GM23338 (cell line): ENCODE results near the gene DTNB. TPM values are rescaled to one million over a fixed set of nuclear protein-coding genes. Genes with fewer than 3 reads are reported as not detected.

Experiments
- ATAC-seq: fragments of 200-7000 bp; cut with Tn5 transposase; 3 replicates; pipeline ENCODE4 v1.9.1; 2020
- DNase-seq: peaks from one replicate; pipeline ENCODE4 v3.0.0-alpha.2; 2015; ENCODE audit warnings: low spot score
- H2AFZ ChIP-seq: fragments of 200-600 bp; sonication (generic); 2 replicates; pipeline ENCODE4 v1.8.0; 2016; ENCODE audit warnings: antibody characterized with exemption, mild to moderate bottlenecking, moderate library complexity
- H3F3A ChIP-seq: fragments of 200-600 bp; sonication (generic); replicated peaks from 2 replicates; pipeline ENCODE4 v1.8.0; 2017; ENCODE audit warnings: antibody characterized with exemption, mixed run types, low read depth
- H3K27ac ChIP-seq: fragments of 200-600 bp; sonication (generic); 2 replicates; pipeline ENCODE4 v1.6.1; 2016; ENCODE audit warnings: low read depth
- H3K27me3 ChIP-seq: fragments of 200-600 bp; sonication (generic); 2 replicates; pipeline ENCODE4 v1.8.0; 2016; ENCODE audit warnings: mild to moderate bottlenecking, mixed run types, moderate library complexity; ENCODE audit not compliant: insufficient read depth
- H3K36me3 ChIP-seq: fragments of 200-600 bp; sonication (generic); 2 replicates; pipeline ENCODE4 v1.8.0; 2016; ENCODE audit warnings: mild to moderate bottlenecking; ENCODE audit not compliant: insufficient read depth
- H3K4me1 ChIP-seq: fragments of 200-600 bp; sonication (generic); 2 replicates; pipeline ENCODE4 v1.8.0; 2016; ENCODE audit warnings: mild to moderate bottlenecking, moderate library complexity; ENCODE audit not compliant: insufficient read depth
- H3K4me2 ChIP-seq: fragments of 200-600 bp; sonication (generic); 2 replicates; pipeline ENCODE4 v1.7.1; 2017; ENCODE audit warnings: mixed run types
- H3K4me3 ChIP-seq: fragments of 200-600 bp; sonication (generic); 2 replicates; pipeline ENCODE4 v1.6.1; 2016; ENCODE audit warnings: mixed run types
- H3K79me2 ChIP-seq: fragments of 200-600 bp; sonication (generic); replicated peaks from 2 replicates; pipeline ENCODE4 v1.8.0; 2017; ENCODE audit warnings: mild to moderate bottlenecking; ENCODE audit not compliant: insufficient read depth
- H3K9me2 ChIP-seq: fragments of 200-600 bp; sonication (generic); 2 replicates; pipeline ENCODE4 v1.8.0; 2017; ENCODE audit not compliant: insufficient read depth
- H4K20me1 ChIP-seq: fragments of 200-600 bp; sonication (generic); replicated peaks from 2 replicates; pipeline ENCODE4 v1.8.0; 2017; ENCODE audit warnings: mild to moderate bottlenecking; ENCODE audit not compliant: insufficient read depth
- H3K27ac Mint-ChIP-seq: 2 replicates; pipeline ENCODE4 v1.8.0; 2020; ENCODE audit warnings: inconsistent platforms, mild to moderate bottlenecking, moderate library complexity, mixed read lengths
- H3K27me3 Mint-ChIP-seq: 3 replicates; pipeline ENCODE4 v1.8.0; 2022; ENCODE audit warnings: low read depth, mild to moderate bottlenecking, moderate library complexity, mixed read lengths, inconsistent platforms; ENCODE audit not compliant: insufficient read depth, poor library complexity
- H3K36me3 Mint-ChIP-seq: 3 replicates; pipeline ENCODE4 v1.8.0; 2021; ENCODE audit warnings: low read depth, mild to moderate bottlenecking, inconsistent platforms, moderate library complexity, mixed read lengths
- H3K4me1 Mint-ChIP-seq: 3 replicates; pipeline ENCODE4 v1.8.0; 2020; ENCODE audit warnings: mild to moderate bottlenecking, inconsistent platforms, mixed read lengths
- H3K4me3 Mint-ChIP-seq: 3 replicates; pipeline ENCODE4 v1.8.0; 2021; ENCODE audit warnings: moderate library complexity, mild to moderate bottlenecking, inconsistent platforms, mixed read lengths
- H3K9me3 Mint-ChIP-seq: 3 replicates; pipeline ENCODE4 v1.8.0; 2020; ENCODE audit warnings: moderate library complexity, mild to moderate bottlenecking, inconsistent platforms, mixed read lengths
- CREB1 ChIP-seq: fragments of 250-450 bp; sonication (Bioruptor Pico); IDR thresholded peaks from 2 replicates; pipeline ENCODE4 v1.5.0; 2020; ENCODE audit warnings: low read depth, mild to moderate bottlenecking, moderate library complexity
- CTCF ChIP-seq, 2 experiments: fragments of 200-600 bp in 1 of 2; sonication (generic) in 1 of 2; conservative IDR thresholded peaks; 2 replicates each; pipeline versions ENCODE4 v1.5.1 to v1.6.1; 2016 to 2017; ENCODE audit warnings: antibody characterized with exemption in 2 of 2, low read depth in 2 of 2, mild to moderate bottlenecking in 2 of 2, moderate library complexity in 1 of 2
- EZH2 ChIP-seq: fragments of 200-600 bp; sonication (generic); IDR thresholded peaks from one replicate; pipeline ENCODE4 v1.8.0; 2017; ENCODE audit warnings: antibody characterized with exemption, mild to moderate bottlenecking, low read depth; ENCODE audit not compliant: unreplicated experiment
- EZH2phosphoT487 ChIP-seq: fragments of 200-600 bp; sonication (generic); IDR thresholded peaks from one replicate; pipeline ENCODE4 v1.8.1; 2018; ENCODE audit warnings: antibody characterized with exemption; ENCODE audit not compliant: unreplicated experiment
- JUNB ChIP-seq: IDR thresholded peaks from one replicate; pipeline ENCODE4 v1.6.1; 2016; ENCODE audit warnings: antibody characterized with exemption; ENCODE audit not compliant: unreplicated experiment
- NANOG ChIP-seq: IDR thresholded peaks from 2 replicates; pipeline ENCODE4 v1.6.1; 2016; ENCODE audit warnings: antibody characterized with exemption, borderline replicate concordance
- POLR2AphosphoS5 ChIP-seq: IDR thresholded peaks from 2 replicates; pipeline ENCODE4 v1.6.1; 2016; ENCODE audit warnings: antibody characterized with exemption, low read depth
- STAT1 ChIP-seq: IDR thresholded peaks from one replicate; pipeline ENCODE4 v1.6.1; 2016; ENCODE audit warnings: antibody characterized with exemption; ENCODE audit not compliant: unreplicated experiment
- ZNF114 ChIP-seq: fragments of 250-450 bp; sonication (Bioruptor Pico); IDR thresholded peaks from 2 replicates; pipeline ENCODE4 v1.5.0; 2020; ENCODE audit warnings: mild to moderate bottlenecking, moderate library complexity
- ZNF331 ChIP-seq: fragments of 250-450 bp; sonication (Bioruptor Pico); IDR thresholded peaks from 2 replicates; pipeline ENCODE4 v1.5.0; 2020; ENCODE audit warnings: low read depth, mild to moderate bottlenecking, moderate library complexity
- polyA plus RNA-seq: library from polyadenylated mRNA; unstranded; fragments of >200 nt; fragmentation: Nextera tagmentation; extraction: Ambion mirVana; gene quantifications from 2 replicates; pipeline ENCODE4 v1.2.1, GENCODE V29; 2016
- total RNA-seq: library from RNA; depleted of rRNA; stranded (reverse); fragments of >200 nt; shearing (Covaris generic); gene quantifications from 2 replicates; pipeline ENCODE4 v1.2.3, GENCODE V29; 2014
- TF ChIP-seq, protein P1 (sequence below): fragments of 250-450 bp; sonication (Bioruptor Pico); IDR thresholded peaks from 2 replicates; pipeline ENCODE4 v1.5.0; 2020; ENCODE audit warnings: mild to moderate bottlenecking, moderate library complexity
- TF ChIP-seq, protein P2 (sequence below): IDR thresholded peaks from one replicate; pipeline ENCODE4 v1.6.1; 2018; ENCODE audit warnings: antibody characterized with exemption; ENCODE audit not compliant: unreplicated experiment
- TF ChIP-seq, protein P3 (sequence below): IDR thresholded peaks from 2 replicates; pipeline ENCODE4 v1.6.1; 2016; ENCODE audit warnings: antibody characterized with exemption

The DTNB gene
- total and polyA plus RNA-seq, 2 experiments from 2014 or later: 22.1 to 29.4 TPM

DNA sequence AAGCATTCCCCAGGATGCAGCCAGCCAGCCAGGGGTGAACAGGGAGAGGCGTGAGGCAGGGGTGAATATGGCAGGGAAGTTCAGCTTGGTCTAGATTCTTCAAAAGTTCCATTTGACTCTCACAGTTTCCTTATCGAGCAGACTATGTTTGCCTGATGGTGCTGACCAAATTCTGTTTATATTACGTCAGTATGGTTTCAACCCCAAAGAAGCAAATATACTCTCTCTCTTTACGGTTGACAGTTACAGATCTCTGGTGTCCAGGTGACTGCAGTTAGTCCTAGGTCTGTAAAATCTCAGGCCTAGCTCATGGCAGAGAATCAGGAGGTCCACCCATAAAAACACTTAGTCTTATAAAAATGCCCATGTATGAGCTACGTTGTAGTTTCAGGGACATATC, 293.4 kb downstream of the DTNB start:
- Mint-ChIP-seq H3K27me3 (peaks cover 7% of the 10 kb centered on the region), H3K36me3 (peaks cover 3% of the 10 kb centered on the region), H3K4me3 (no peak overlapping the region), H3K9me3 (peaks cover 6% of the 10 kb centered on the region; the same call in 2 of the 3 replicates), H3K4me1 (peaks cover 20% of the 10 kb centered on the region), H3K27ac (no peak overlapping the region)
- no peaks in the 10 kb centered on the region for H3K79me2 ChIP-seq
- TF ChIP-seq ZNF114: no peak
- TF ChIP-seq, protein P1, sequence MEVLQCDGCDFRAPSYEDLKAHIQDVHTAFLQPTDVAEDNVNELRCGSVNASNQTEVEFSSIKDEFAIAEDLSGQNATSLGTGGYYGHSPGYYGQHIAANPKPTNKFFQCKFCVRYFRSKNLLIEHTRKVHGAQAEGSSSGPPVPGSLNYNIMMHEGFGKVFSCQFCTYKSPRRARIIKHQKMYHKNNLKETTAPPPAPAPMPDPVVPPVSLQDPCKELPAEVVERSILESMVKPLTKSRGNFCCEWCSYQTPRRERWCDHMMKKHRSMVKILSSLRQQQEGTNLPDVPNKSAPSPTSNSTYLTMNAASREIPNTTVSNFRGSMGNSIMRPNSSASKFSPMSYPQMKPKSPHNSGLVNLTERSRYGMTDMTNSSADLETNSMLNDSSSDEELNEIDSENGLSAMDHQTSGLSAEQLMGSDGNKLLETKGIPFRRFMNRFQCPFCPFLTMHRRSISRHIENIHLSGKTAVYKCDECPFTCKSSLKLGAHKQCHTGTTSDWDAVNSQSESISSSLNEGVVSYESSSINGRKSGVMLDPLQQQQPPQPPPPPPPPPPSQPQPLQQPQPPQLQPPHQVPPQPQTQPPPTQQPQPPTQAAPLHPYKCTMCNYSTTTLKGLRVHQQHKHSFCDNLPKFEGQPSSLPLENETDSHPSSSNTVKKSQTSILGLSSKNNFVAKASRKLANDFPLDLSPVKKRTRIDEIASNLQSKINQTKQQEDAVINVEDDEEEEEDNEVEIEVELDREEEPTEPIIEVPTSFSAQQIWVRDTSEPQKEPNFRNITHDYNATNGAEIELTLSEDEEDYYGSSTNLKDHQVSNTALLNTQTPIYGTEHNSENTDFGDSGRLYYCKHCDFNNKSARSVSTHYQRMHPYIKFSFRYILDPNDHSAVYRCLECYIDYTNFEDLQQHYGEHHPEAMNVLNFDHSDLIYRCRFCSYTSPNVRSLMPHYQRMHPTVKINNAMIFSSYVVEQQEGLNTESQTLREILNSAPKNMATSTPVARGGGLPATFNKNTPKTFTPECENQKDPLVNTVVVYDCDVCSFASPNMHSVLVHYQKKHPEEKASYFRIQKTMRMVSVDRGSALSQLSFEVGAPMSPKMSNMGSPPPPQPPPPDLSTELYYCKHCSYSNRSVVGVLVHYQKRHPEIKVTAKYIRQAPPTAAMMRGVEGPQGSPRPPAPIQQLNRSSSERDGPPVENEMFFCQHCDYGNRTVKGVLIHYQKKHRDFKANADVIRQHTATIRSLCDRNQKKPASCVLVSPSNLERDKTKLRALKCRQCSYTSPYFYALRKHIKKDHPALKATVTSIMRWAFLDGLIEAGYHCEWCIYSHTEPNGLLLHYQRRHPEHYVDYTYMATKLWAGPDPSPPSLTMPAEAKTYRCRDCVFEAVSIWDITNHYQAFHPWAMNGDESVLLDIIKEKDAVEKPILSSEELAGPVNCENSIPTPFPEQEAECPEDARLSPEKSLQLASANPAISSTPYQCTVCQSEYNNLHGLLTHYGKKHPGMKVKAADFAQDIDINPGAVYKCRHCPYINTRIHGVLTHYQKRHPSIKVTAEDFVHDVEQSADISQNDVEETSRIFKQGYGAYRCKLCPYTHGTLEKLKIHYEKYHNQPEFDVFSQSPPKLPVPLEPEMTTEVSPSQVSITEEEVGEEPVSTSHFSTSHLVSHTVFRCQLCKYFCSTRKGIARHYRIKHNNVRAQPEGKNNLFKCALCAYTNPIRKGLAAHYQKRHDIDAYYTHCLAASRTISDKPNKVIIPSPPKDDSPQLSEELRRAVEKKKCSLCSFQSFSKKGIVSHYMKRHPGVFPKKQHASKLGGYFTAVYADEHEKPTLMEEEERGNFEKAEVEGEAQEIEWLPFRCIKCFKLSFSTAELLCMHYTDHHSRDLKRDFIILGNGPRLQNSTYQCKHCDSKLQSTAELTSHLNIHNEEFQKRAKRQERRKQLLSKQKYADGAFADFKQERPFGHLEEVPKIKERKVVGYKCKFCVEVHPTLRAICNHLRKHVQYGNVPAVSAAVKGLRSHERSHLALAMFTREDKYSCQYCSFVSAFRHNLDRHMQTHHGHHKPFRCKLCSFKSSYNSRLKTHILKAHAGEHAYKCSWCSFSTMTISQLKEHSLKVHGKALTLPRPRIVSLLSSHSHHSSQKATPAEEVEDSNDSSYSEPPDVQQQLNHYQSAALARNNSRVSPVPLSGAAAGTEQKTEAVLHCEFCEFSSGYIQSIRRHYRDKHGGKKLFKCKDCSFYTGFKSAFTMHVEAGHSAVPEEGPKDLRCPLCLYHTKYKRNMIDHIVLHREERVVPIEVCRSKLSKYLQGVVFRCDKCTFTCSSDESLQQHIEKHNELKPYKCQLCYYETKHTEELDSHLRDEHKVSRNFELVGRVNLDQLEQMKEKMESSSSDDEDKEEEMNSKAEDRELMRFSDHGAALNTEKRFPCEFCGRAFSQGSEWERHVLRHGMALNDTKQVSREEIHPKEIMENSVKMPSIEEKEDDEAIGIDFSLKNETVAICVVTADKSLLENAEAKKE (CRISPR knock-in tag): no peak
- TF ChIP-seq POLR2AphosphoS5: no peak
- TF ChIP-seq, protein P2, sequence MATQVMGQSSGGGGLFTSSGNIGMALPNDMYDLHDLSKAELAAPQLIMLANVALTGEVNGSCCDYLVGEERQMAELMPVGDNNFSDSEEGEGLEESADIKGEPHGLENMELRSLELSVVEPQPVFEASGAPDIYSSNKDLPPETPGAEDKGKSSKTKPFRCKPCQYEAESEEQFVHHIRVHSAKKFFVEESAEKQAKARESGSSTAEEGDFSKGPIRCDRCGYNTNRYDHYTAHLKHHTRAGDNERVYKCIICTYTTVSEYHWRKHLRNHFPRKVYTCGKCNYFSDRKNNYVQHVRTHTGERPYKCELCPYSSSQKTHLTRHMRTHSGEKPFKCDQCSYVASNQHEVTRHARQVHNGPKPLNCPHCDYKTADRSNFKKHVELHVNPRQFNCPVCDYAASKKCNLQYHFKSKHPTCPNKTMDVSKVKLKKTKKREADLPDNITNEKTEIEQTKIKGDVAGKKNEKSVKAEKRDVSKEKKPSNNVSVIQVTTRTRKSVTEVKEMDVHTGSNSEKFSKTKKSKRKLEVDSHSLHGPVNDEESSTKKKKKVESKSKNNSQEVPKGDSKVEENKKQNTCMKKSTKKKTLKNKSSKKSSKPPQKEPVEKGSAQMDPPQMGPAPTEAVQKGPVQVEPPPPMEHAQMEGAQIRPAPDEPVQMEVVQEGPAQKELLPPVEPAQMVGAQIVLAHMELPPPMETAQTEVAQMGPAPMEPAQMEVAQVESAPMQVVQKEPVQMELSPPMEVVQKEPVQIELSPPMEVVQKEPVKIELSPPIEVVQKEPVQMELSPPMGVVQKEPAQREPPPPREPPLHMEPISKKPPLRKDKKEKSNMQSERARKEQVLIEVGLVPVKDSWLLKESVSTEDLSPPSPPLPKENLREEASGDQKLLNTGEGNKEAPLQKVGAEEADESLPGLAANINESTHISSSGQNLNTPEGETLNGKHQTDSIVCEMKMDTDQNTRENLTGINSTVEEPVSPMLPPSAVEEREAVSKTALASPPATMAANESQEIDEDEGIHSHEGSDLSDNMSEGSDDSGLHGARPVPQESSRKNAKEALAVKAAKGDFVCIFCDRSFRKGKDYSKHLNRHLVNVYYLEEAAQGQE: no peak
- TF ChIP-seq, protein P3, sequence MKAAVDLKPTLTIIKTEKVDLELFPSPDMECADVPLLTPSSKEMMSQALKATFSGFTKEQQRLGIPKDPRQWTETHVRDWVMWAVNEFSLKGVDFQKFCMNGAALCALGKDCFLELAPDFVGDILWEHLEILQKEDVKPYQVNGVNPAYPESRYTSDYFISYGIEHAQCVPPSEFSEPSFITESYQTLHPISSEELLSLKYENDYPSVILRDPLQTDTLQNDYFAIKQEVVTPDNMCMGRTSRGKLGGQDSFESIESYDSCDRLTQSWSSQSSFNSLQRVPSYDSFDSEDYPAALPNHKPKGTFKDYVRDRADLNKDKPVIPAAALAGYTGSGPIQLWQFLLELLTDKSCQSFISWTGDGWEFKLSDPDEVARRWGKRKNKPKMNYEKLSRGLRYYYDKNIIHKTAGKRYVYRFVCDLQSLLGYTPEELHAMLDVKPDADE: no peak
- TF ChIP-seq STAT1: no peak
- TF ChIP-seq NANOG: no peak
- TF ChIP-seq EZH2phosphoT487: no peak
- no peak for TF ChIP-seq JUNB
- no peak for TF ChIP-seq CTCF (conservative IDR thresholded peaks at IDR 0.05; ENCODE audit: low read depth in 2 of 2)
- TF ChIP-seq EZH2: no peak
- no peak for TF ChIP-seq CREB1 (CRISPR knock-in tag)
- TF ChIP-seq ZNF331: no peak
- H3K36me3 ChIP-seq: no peaks in the 10 kb centered on the region
- peaks cover 5% of the 10 kb centered on the region; the same call in 1 of the 2 replicates for H3F3A ChIP-seq
- H3K27ac ChIP-seq: no peak overlapping the region
- 0 out of 2 replicates have a peak, but pooled peaks cover 4% of the 10 kb centered on the region for H4K20me1 ChIP-seq
- no peaks in the 10 kb centered on the region for H3K27me3 ChIP-seq
- no peaks in the 10 kb centered on the region for H3K9me2 ChIP-seq
- ATAC-seq (no peak), DNase-seq (no peak)
- no peak overlapping the region for H3K4me3 ChIP-seq
- H2AFZ ChIP-seq: no peak overlapping the region
- no peak overlapping the region for H3K4me2 ChIP-seq
- H3K4me1 ChIP-seq: peaks cover 11% of the 10 kb centered on the region
